H9 (cell line): ENCODE results near the gene ST6GAL2. TPM values are rescaled to one million over a fixed set of nuclear protein-coding genes. Genes with fewer than 3 reads are reported as not detected.

Experiments
- DNase-seq: peaks from one replicate; pipeline ENCODE4 v3.0.0-alpha.2; 2017
- H2AFZ ChIP-seq: one replicate; pipeline ENCODE4 v1.6.1; 2013; ENCODE audit warnings: mild to moderate bottlenecking, low read length, control low read depth, moderate library complexity
- H2AK5ac ChIP-seq: 2 replicates; pipeline ENCODE4 v1.6.1; 2013; ENCODE audit warnings: low read length, control low read depth, mixed read lengths; ENCODE audit not compliant: insufficient read length
- H2BK120ac ChIP-seq: one replicate; pipeline ENCODE4 v1.6.1; 2013; ENCODE audit warnings: low read depth, mild to moderate bottlenecking, low read length, control low read depth, inconsistent platforms; ENCODE audit not compliant: poor library complexity, severe bottlenecking
- H2BK12ac ChIP-seq: 2 replicates; pipeline ENCODE4 v1.6.1; 2013; ENCODE audit warnings: low read length, control low read depth, mixed read lengths, low read depth; ENCODE audit not compliant: insufficient read length
- H2BK15ac ChIP-seq: 2 replicates; pipeline ENCODE4 v1.6.1; 2013; ENCODE audit warnings: low read depth, low read length, control low read depth
- H2BK20ac ChIP-seq: one replicate; pipeline ENCODE4 v1.6.1; 2013; ENCODE audit warnings: low read depth, mild to moderate bottlenecking, low read length, control low read depth, inconsistent platforms; ENCODE audit not compliant: poor library complexity, severe bottlenecking
- H2BK5ac ChIP-seq: 2 replicates; pipeline ENCODE4 v1.6.1; 2013; ENCODE audit warnings: low read length, control low read depth, mixed read lengths; ENCODE audit not compliant: insufficient read length
- H3K14ac ChIP-seq: 2 replicates; pipeline ENCODE4 v1.6.1; 2013; ENCODE audit warnings: low read length, control low read depth; ENCODE audit not compliant: insufficient read depth
- H3K18ac ChIP-seq: 2 replicates; pipeline ENCODE4 v1.6.1; 2013; ENCODE audit warnings: low read depth, mild to moderate bottlenecking, mixed read lengths, low read length, control low read depth; ENCODE audit not compliant: insufficient read length
- H3K23ac ChIP-seq: 2 replicates; pipeline ENCODE4 v1.6.1; 2013; ENCODE audit warnings: low read length, control low read depth, mixed read lengths, low read depth; ENCODE audit not compliant: insufficient read length
- H3K23me2 ChIP-seq: 2 replicates; pipeline ENCODE4 v1.6.1; 2013; ENCODE audit warnings: low read depth, mild to moderate bottlenecking, mixed read lengths, low read length, control low read depth; ENCODE audit not compliant: insufficient read length, poor library complexity, severe bottlenecking
- H3K27ac ChIP-seq: 2 replicates; pipeline ENCODE4 v1.5.1; 2013; ENCODE audit warnings: low read length, control low read depth, mixed read lengths, low read depth; ENCODE audit not compliant: insufficient read length
- H3K27me3 ChIP-seq: 2 replicates; pipeline ENCODE4 v1.6.1; 2013; ENCODE audit warnings: low read length, control low read depth, inconsistent platforms; ENCODE audit not compliant: insufficient read depth
- H3K4ac ChIP-seq: 2 replicates; pipeline ENCODE4 v1.6.1; 2013; ENCODE audit warnings: low read depth, mild to moderate bottlenecking, control low read depth, inconsistent platforms, low read length, moderate library complexity
- H3K4me1 ChIP-seq: 2 replicates; pipeline ENCODE4 v1.6.1; 2013; ENCODE audit warnings: low read length, control low read depth, inconsistent platforms; ENCODE audit not compliant: insufficient read depth
- H3K4me2 ChIP-seq: 2 replicates; pipeline ENCODE4 v1.6.1; 2013; ENCODE audit warnings: low read length, control low read depth, mixed read lengths; ENCODE audit not compliant: insufficient read length, insufficient read depth
- H3K56ac ChIP-seq: 2 replicates; pipeline ENCODE4 v1.6.1; 2013; ENCODE audit warnings: low read depth, mild to moderate bottlenecking, mixed read lengths, low read length, control low read depth; ENCODE audit not compliant: insufficient read length
- H3K79me1 ChIP-seq: 2 replicates; pipeline ENCODE4 v1.6.1; 2013; ENCODE audit warnings: low read depth, mild to moderate bottlenecking, moderate library complexity, low read length, control low read depth, inconsistent platforms; ENCODE audit not compliant: insufficient read depth, poor library complexity, severe bottlenecking
- H3K79me2 ChIP-seq: 2 replicates; pipeline ENCODE4 v1.6.1; 2013; ENCODE audit warnings: low read length, control low read depth, inconsistent platforms; ENCODE audit not compliant: insufficient read depth
- H3K9ac ChIP-seq: 2 replicates; pipeline ENCODE4 v1.6.1; 2013; ENCODE audit warnings: low read length, control low read depth, mixed read lengths; ENCODE audit not compliant: insufficient read length; ENCODE audit errors: extremely low read depth
- H3K9me3 ChIP-seq: one replicate; pipeline ENCODE4 v1.6.1; 2013; ENCODE audit warnings: low read depth, low read length, inconsistent platforms; ENCODE audit not compliant: control insufficient read depth
- H3T11ph ChIP-seq: one replicate; pipeline ENCODE4 v1.6.1; 2013; ENCODE audit warnings: mild to moderate bottlenecking, low read length, control low read depth, inconsistent platforms
- H4K20me1 ChIP-seq: one replicate; pipeline ENCODE4 v1.6.1; 2013; ENCODE audit not compliant: control insufficient read depth, insufficient read length, insufficient read depth
- H4K5ac ChIP-seq: 2 replicates; pipeline ENCODE4 v1.6.1; 2013; ENCODE audit warnings: low read depth, mild to moderate bottlenecking, mixed read lengths, low read length, control low read depth; ENCODE audit not compliant: insufficient read length
- H4K8ac ChIP-seq: replicated peaks from 2 replicates; pipeline ENCODE4 v1.6.1; 2013; ENCODE audit warnings: low read length, control low read depth, mixed read lengths, low read depth; ENCODE audit not compliant: insufficient read length
- H4K91ac ChIP-seq: 2 replicates; pipeline ENCODE4 v1.6.1; 2013; ENCODE audit warnings: low read depth, mild to moderate bottlenecking, moderate library complexity, mixed read lengths, low read length, control low read depth; ENCODE audit not compliant: insufficient read length
- H3K27ac Mint-ChIP-seq, 3 experiments: 2 replicates in 2 of 3; 3 replicates in 1 of 3; pipeline ENCODE4 v1.8.0; 2020 to 2021; ENCODE audit warnings: mixed read lengths in 3 of 3, mild to moderate bottlenecking in 1 of 3, moderate library complexity in 1 of 3
- H3K27me3 Mint-ChIP-seq: 2 replicates; pipeline ENCODE4 v1.8.0; 2021; ENCODE audit warnings: low read depth, mild to moderate bottlenecking, moderate library complexity, mixed read lengths
- H3K36me3 Mint-ChIP-seq, 3 experiments: 2 replicates in 2 of 3; 3 replicates in 1 of 3; pipeline ENCODE4 v1.8.0; 2020 to 2021; ENCODE audit warnings: low read depth in 3 of 3, mixed read lengths in 3 of 3; ENCODE audit not compliant: insufficient read depth in 1 of 3
- H3K4me1 Mint-ChIP-seq, 2 experiments: 2 replicates each; pipeline ENCODE4 v1.8.0; 2020; ENCODE audit warnings: mixed read lengths in 2 of 2
- H3K4me3 Mint-ChIP-seq, 2 experiments: 2 replicates in 1 of 2; 3 replicates in 1 of 2; pipeline ENCODE4 v1.8.0; 2020 to 2021; ENCODE audit warnings: mild to moderate bottlenecking in 2 of 2, mixed read lengths in 2 of 2, moderate library complexity in 1 of 2
- H3K9me3 Mint-ChIP-seq, 2 experiments: 2 replicates in 1 of 2; 3 replicates in 1 of 2; pipeline ENCODE4 v1.8.0; 2020; ENCODE audit warnings: mild to moderate bottlenecking in 2 of 2, mixed read lengths in 2 of 2, moderate library complexity in 1 of 2
- WGBS: extraction: QIAGEN DNeasy Blood & Tissue Kit; methylation state at CpG from one replicate; pipeline ENCODE4 v1.1.7; 2013; ENCODE audit warnings: missing lambda C conversion rate, low lambda C conversion rate, mixed read lengths; ENCODE audit not compliant: insufficient read length; ENCODE audit errors: extremely low coverage; 5-methylcytosine and 5-hydroxymethylcytosine counted together
- total RNA-seq: library from RNA; stranded (reverse); gene quantifications from 2 replicates; pipeline ENCODE4 v1.2.1, GENCODE V29; 2021
- TF ChIP-seq, protein P1 (sequence below): fragments of 200-600 bp; sonication (generic); conservative IDR thresholded peaks from 3 replicates; pipeline ENCODE4 v1.8.0; 2021; ENCODE audit warnings: antibody characterized with exemption, mild to moderate bottlenecking

Gene ST6GAL2
- total RNA-seq, 1 experiment from 2014 or later = 7.6 TPM

DNA sequence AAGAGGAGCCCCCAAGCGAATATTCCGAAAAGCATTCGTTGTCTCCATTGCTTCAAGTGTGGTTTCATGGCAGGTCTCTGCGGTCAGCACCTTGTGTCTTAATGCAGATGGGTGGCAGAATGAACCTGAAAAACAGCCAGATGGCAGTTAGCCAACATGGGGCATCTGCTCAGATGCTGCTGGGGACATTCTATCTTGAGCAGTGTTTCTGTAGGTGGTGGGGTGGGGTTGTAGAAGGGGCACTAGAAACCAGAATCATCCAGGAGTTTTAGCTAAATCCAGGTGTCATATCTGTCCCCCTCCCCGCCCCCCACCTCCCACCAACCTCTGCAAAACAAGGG lies 42.1 kb downstream of the ST6GAL2 start:
- peaks cover 20 to 21% of the 10 kb centered on the region in 2 experiments for H3K4me1 Mint-ChIP-seq
- TF ChIP-seq, protein P1, sequence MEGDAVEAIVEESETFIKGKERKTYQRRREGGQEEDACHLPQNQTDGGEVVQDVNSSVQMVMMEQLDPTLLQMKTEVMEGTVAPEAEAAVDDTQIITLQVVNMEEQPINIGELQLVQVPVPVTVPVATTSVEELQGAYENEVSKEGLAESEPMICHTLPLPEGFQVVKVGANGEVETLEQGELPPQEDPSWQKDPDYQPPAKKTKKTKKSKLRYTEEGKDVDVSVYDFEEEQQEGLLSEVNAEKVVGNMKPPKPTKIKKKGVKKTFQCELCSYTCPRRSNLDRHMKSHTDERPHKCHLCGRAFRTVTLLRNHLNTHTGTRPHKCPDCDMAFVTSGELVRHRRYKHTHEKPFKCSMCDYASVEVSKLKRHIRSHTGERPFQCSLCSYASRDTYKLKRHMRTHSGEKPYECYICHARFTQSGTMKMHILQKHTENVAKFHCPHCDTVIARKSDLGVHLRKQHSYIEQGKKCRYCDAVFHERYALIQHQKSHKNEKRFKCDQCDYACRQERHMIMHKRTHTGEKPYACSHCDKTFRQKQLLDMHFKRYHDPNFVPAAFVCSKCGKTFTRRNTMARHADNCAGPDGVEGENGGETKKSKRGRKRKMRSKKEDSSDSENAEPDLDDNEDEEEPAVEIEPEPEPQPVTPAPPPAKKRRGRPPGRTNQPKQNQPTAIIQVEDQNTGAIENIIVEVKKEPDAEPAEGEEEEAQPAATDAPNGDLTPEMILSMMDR = no peak

More for the DNA sequence above, 42.1 kb downstream of the ST6GAL2 start:
- Histone ChIP-seq H4K91ac (no peak overlapping the region), H4K8ac (no peak overlapping the region), H2AFZ (no peak overlapping the region), H2BK120ac (no peak overlapping the region), H3K79me2 (no peaks in the 10 kb centered on the region), H3K4me1 (no peaks in the 10 kb centered on the region), H3K27me3 (no peaks in the 10 kb centered on the region), H2BK5ac (no peak overlapping the region), H3K18ac (no peak overlapping the region), H3K9ac (no peak overlapping the region), H2AK5ac (no peak overlapping the region), H3K9me3 (no peaks in the 10 kb centered on the region), H3K4me2 (no peak overlapping the region), H3K27ac (no peak overlapping the region), H2BK20ac (no peak overlapping the region), H4K5ac (no peak overlapping the region), H3K56ac (no peak overlapping the region), H2BK15ac (no peak overlapping the region), H3K23me2 (no peaks in the 10 kb centered on the region), H3K4ac (no peak overlapping the region), H2BK12ac (no peak overlapping the region), H3K14ac (no peak overlapping the region), H4K20me1 (no peaks in the 10 kb centered on the region), H3K23ac (no peak overlapping the region), H3T11ph (no peak overlapping the region), H3K79me1 (no peaks in the 10 kb centered on the region)
- Mint-ChIP-seq H3K4me3 (no peak overlapping the region), H3K27ac (no peak overlapping the region), H3K27me3 (no peaks in the 10 kb centered on the region), H3K36me3 (no peaks in the 10 kb centered on the region; a peak in 2 of 7 replicates), H3K9me3 (no peaks in the 10 kb centered on the region)
- DNase-seq = no peak
- no CpG with 5 or more reads among the region's 5 CpGs for WGBS
